NCI-H1105 treated with DMSO at 0.1 percent for 48 hours (cell line): Measurements from ENCODE around the gene PDXK.

ENCODE experiments used
- DNase-seq: peaks from one replicate; lab custom pipeline; 2025; lab: John Stamatoyannopoulos, UW

Gene PDXK

DNA sequence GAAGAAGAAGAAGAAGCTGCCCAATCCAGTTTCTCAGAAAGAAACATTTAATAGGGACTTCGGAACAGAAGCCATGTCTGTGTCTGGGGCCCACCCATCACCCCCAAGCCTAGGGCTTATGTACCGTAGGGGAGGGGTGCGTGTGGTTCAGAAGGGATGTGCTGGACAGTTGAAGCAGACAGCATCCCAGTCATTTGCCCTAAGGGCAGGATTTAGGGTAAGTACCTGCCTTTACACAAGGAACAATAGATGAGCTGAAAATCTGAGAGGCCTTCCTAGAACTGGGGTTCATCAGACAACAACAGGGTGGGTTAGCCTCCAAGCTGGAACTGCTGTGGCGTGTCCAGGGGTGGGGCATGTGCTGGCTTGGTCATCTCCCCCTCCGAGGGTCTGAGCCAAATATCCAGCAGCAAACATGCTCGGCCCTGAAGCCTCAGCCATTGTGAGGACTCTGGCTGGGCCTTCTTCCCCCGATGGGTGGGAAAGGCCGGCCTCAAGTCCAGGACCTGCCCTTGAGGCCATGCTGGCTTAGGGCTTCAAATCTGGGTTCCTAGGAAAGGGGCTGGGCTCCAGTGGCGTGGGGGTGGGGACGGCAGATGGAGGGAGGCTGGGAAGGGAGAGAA is 45.1 kb downstream of the PDXK start:
- DNase-seq = no peak

DNA sequence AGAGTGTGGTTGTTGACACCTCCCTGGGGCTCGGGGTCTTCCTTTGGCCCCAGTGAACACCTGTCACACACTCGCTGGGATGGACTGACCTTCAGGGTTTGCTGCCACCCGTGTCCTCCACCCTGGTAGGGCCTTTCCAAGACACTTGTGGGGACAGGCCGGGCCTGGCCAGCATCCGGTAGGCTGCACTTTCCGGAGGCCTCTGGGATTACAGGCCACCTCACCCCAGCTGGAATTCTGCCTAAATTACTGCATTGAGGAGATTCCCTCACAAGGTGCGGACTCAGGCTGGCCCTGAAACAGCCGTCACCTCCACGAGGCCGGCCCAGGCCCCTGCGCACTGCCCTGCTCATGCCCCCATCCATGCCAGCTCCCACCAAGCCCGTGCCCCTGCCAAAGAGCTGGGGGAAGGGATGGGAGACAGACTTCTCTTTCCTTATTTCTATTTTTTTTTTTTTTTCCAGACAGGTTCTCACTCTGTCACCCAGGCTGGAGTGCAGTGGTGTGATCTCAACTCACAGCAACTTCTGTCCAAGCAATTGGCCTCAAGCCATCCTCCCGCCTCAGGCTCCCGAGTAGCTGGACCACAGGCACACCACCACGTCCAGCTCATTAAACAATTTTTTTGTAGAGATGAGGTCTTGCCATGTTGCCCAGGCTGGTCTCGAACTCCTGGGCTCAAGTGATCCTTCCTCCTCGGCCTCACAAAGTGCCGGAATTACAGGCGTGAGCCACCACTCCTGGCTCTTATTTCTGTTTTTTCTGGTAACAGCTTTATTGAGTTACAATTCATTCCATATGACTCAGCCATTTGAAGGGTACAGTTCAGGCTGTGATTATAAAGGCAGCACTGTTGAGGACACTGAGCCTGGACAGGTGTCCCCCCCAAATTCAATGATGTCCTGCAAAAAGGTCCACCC is 45.9 kb downstream of the PDXK start:
- DNase-seq = no peak

DNA sequence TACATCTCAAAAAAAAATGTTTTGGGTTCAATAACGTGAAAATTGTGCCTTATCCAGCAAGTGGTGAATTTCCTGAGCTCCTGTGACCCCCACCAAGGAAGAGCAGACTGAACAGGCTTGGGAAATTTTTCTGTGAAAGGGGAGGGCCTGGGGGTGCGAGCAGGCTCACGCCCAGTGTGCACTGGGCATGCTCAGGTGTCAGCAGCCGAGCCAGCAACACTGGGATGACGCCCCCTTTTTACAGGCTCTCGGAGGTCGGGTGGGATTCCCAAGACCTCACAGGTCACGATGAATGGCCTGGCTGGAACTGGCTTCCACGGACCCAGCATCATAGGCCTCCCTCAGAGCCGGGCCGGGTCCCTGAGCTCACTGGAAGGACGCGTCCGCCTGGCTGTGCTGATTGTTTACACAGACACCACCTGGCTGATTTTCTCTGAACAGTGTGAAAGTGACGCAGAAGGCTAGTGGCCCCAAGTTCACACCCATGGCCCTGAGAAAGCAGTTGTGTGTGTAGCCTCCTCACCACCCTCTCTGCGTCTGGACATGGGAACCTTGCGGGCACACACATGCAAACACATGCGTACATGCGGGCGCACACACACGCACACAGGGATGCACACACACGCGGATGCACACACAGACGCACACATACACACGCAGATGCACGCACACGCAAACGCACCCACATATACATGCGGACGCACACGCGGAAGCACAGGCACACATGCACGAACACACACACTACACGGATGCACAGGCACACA is 48.0 kb downstream of the PDXK start:
- DNase-seq = no peak

DNA sequence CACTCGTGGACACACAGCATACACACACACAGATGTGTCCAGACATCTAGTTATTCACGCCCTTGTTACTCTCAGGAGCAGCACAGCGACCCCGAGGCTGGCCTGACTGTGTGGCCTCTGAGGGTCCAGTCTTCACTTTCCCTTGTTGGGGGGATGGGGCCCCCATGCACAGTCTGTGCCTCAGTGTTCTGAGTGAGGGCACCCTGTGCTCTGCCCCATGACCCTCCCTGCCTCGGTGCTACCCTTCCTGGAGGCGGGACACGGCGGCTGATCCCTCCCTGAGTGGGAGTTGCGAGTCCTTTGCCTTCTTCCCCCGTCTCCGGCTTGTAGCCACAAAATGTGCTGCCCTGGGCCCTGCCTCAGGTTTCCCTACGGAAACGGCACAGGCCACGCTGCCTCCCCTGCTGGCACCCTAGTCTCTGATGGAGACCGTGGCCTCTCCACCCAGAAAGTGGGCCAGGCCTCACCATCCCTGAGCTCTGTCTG is 48.6 kb downstream of the PDXK start:
- DNase-seq = no peak

DNA sequence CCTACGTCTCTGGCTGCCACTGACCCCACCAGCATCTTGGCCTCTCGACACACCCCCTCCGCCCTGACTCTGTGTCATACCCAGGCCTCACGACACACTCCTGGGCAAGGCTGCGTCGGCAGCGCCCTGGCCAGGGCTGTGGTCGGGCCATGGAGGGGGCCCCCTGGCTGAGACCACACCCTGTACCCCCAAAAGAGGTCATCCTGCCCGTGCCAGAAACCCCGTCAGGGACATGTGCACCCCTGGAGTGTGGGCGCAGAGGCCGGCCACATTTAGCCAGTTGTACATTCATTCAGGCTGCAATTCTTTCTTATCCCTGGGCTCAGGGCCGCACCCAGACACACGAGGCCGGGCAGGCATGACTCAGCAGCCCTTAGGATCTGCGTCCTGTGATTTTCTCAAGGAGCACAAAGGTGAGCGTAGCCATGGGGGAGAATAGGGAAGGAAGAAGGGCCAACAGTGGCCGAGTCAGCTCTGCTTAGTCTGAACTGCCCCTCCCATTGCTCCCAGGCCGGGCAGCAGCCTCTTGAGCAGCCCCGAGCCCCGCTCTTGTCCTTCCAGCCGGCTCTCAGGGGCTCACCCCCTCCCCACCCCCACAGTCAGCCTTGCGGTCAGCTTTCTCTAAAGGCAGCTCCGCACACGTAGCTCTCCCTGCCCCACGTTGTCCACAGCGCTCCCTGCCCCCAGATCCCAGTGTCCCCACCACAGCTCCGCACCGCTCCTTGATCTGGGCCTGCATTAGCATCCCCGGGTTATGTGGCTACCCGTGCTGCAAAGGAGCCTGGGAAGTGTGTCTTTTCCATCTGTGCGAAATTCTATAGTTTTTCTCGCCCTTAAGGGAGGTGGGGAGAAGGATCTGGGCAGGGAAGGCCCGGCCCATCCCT is 49.3 kb downstream of the PDXK start:
- no peak for DNase-seq

DNA sequence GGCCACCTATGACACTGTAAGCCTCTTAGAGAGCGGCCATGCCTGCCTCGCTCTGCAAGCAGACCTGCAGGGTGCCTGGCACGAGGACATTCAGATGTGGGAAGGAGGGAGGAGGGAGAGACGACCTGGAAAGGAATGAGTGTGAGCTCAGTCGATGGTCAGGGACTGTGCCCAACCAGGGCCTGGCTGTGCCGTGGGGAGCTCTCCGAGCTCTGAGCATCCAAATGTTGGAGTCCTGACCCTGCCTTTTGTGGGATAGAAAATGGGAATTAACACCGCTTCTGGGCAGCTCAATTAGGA is 49.9 kb downstream of the PDXK start:
- no peak for DNase-seq

DNA sequence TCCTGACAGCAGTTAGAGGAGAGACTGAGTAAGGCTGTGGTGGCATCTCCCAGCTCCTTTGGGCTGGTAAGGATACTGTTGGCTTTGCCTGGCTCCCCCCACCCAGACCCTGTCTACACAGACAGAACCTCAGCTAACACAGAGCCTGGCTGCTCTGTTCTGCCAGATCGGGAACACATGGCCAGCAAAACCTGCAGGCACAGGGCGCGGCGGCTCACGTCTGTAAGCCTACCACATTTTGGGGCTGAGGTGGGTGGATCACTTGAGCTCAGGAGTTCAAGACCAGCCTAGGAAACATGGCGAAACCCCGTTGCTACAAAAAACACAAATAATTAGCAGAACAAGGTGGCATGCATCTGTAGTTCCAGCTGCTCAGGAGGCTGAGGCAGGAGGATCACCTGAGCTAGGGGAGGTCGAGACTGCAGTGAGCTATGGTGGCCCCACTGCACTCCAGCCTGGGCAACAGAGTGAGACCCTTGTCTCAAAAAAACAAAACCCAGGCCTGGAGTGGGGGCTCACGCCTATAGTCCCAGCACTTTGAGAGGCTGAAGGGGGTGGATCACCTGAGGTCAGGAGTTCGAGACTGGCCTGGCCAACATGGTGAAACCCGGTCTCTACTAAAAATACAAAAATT is 50.5 kb downstream of the PDXK start:
- DNase-seq = no peak

DNA sequence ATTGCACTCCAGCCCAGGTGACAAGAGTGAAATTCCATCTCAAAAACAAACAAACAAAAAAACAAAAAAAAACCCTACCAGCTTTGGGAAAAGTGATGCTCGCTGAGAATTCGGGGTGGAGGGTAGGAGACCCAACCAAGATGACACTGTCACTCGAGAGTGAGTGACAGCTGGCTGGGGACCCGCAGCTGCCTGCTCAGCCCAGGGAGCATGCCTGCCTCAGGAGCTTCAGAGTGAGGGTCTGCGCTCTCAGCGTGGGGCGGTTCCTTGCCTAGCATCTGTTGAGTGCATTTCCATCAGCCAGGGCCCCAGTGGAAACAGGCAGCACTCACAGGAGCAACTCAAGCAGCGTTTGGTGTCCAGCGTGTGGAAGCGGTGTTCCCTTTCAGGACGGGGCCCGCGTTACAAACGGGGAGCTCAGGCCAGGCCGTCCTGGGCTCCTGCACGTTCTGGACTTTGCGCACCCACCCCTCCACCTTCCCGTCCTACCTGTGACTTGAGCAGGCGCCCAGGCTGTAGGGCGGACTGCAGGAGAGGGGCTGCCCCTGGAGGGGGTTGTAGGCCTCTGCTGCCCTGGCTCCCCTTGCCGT is 51.2 kb downstream of the PDXK start:
- DNase-seq = no peak

DNA sequence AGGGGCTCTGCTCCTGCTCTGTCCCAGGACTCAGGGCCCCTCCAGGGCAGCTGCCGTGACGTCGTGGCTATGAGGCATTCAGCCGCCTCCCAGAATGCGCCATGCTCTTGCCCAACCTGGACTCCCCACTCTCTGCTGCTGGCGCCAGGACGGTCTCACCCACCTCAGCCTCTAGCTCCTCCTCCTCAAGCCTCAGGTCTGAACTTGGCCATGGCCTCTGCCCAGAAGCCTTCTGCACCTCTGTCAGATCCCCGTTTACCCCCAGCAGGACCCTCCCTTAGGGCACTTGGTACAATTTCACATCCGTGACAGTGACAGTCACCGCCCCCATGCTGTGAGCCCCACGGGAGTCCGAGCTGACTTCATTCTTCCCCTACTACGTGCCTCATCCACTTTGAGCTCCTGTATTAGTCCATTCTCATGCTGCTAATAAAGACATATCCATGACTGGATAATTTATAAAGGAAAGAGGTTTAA is 52.3 kb downstream of the PDXK start:
- DNase-seq = no peak

DNA sequence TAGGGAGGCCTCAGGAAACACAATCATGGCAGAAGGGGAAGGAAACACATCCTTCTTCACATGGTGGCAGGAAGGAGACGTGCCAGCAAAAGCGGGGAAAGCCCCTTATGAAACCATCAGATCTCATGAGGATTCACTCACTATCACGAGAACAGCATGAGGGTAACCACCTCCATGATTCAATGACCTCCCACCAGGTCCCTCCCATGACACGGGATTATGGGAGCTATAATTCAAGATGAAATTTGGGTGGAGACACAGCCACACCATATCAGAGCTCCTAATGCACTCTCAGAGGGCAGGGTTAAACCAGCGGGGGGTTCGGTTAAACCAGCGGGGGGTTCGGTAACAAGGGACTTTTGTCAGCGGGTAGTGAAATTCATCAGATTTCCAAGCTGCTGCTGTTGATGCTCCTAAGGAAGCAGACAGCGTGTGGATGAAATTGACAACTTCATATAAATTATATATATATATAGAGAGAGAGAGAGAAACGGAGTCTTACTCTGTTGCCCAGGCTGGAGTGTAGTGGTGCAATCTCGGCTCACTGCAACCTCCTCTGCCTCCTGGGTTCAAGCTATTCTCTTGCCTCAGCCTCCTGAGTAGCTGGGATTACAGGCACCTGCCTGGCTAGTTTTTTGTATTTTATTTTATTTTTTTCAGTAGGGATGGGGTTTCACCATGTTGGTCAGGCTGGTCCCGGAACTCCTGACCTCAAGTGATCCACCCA is 52.9 kb downstream of the PDXK start:
- no peak for DNase-seq

DNA sequence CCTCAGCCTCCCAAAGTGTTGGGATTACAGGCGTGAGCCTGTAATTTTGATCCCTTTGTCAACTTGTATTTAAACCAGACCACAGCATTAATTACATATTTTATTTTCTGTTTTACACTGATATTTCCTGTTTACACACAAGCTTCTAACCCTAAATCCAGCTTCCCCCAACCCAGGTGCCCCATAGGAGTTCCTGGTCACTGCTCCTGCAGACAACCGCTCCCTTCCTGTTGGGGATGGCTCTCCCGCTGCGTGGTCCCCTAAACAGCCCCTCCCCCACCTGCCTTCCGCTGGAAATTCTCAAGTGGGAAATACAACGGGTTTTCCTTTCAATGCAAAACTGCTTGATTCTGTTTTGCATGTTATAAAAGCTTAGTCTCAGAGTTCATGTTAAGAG is 53.5 kb downstream of the PDXK start:
- no peak for DNase-seq

DNA sequence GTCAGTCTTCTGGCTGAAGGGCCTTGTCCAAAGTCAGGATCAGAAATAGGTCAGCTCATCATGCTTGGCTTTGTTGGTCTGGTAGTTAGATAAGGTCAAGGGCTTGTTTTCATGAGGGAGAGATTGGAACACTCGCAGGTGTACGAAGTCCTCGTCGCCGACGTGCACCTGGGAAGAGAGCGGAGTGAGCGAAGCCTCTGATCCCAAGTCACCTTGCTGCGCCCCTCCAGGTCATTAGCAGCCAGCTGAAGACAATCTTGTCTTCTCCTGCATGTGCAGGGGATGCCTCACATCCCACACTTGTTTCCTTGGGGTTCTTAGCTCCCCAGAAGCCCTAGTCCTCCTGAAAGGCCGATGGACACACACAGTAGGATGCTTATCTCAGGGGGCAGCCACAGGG is 55.2 kb downstream of the PDXK start:
- DNase-seq = no peak

DNA sequence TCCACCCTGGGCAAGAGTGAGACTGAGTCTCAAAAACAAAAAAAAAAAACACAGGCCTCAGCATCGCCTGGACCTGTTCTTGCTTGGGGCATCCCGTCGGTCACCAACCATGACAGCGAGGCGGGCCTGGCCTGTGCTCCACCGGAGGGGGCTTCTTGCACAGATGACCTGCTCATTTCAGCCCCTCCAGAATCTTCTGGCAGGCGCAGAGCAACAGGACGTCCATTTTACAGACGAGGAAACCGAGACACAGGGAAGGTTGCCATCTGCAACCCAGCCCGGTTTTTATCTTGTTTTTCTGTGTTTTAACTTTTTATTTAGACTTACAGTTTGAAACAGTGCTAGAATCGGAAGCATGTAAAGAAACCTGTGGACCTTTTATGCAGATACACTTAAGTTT is 56.3 kb downstream of the PDXK start:
- DNase-seq = no peak

DNA sequence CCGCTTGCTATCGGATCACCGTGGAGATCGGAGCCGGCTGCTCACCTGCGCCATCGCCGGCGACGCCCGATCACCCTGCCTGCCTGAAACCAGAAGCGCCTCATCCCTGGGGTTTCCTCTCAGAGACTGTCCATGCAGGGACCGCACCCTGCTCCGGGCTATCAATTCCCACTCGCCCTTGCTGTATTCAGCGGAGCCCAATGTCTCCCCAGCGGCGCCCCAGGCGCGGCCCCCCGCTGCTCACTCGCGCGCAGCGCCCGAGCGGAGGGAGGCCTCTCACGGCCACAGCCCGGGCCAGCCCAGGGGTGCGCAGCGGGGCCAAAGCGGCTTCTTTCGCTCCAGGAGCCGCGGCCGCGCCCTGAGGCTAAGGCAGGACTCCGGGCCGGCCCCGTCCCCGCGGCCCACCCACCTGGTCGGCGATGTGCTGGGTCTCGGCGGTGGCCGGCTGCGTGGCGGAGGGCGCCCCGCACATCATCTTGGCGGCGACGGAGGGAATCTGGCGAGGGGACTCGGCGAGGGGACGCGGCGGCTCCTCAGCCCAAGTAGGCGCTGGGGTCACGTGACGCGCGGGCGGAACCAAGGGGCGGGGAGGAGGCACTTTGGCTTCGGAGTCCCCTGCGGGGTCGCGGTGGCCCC is 57.0 kb downstream of the PDXK start, which contains the start of gene CSTB:
Gene CSTB (minus strand): TSS at position 514 of the 636 bp plus-strand sequence. CDS start 39 bp downstream, at position 475.
- peak; percentile 65 for DNase-seq

DNA sequence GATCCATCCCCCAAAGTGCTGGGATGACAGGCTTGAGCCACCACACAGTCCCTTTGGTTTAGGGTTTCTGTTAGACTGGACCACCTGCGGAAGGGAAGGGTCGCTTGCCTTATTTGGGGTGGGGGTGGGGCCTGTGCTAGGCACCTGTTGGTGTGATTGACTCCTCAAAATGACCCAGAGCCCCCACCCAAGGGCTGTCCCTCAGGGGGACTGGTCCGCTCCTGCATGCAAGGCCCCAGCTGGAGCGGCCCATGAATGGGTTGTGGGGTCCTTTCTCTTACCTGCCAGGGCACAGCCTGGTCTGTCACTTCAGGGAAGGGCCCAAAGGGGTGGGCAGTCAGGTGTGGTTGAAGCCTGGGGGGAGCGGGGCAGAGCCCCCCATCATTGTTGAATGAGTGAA is 59.0 kb downstream of the PDXK start:
- DNase-seq = no peak

DNA sequence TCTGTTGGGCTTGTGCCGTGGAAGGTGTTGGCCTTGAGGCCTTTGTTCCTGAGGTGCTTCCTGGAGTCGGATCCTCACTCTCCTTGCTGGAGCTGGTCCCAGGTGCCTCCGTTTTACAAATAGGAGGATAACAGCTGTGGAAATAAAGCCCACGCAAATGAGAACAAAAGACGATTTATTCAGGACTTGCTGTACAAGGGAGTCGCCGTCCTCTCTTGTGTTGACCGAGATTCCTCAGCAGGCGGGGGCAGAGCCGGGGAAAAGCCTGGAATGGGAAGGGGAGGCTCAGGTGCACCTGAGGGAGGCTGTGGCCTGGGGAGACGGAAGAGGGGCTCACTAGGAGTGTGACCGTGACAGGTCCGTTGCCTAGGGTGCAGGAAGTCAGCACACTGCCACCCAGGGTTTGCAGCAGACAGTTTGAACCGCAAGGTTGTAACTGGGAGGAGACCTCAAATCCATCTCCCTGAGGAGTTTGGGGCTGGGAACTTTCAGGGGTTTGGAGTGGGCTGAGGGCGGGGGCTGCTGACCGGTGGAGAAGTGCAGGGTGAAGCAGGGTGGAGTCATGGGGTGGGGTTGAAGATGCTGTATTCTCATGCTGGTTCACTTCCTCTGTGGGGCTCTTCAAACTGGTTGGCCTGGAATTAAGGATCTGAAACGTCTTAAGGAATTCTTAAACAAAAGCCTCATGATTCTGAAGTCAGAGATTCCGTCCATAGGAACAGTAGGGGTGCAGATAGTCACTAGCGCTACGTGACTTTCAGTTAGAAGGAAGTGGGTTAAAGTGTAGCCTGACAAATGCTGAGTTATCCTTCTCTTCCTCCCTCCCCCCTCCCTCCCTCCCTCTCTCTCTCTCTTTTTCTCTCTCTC is 59.8 kb downstream of the PDXK start:
- no peak for DNase-seq

DNA sequence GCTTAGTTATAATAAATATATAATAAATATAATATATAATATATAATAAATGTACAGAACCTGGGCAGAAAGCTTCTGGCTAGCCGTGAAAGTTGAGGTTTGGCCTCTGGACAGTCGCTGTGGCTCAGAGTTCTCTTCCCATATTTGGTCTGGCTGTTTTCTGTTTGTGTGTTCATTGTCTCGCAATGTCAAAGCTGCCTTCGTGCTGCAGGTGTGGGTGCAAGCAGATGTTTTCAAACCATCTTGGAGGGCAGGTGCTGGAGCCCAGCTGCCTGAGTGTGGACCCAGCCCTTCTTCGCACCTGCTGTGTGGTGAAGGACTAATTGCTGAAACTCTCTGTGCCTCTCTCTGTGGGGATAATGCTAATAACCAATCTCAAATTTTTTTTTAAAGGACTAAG is 60.7 kb downstream of the PDXK start:
- no peak for DNase-seq

DNA sequence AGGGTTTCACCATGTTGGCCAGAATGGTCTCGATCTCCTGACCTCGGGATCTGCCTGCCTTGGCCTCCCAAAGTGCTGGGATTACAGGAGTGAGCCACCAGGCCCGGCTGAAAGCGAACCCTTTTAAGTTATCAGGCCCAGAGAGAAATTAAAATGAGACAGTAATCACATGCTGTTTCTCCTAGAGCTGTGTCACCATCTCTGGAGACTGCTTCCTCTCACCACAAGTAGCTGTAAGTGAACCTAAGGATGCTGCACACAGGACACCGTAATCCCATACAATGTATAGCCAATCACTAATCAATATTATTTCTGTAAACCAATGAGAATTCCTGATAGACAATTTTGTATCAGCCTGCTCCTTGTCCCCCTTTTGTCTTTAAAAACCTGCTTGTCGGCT is 62.9 kb downstream of the PDXK start:
- no peak for DNase-seq
